ENCODE results near the gene GPC4. TPM values are rescaled to one million over a fixed set of nuclear protein-coding genes. Genes with fewer than 3 reads are reported as not detected.

Gene GPC4
- total RNA-seq, 4 donors from 2014 or later: 6.6 to 27.6 (median 11.1) TPM

GRCh38 chrX:133399411-133399810 lies 15.9 kb downstream of the GPC4 start:
- DNase-seq (ENCODE audit: low spot score) (no peak), ATAC-seq (ENCODE audit: low FRiP score) (no peak)
- TF ChIP-seq, protein P1, sequence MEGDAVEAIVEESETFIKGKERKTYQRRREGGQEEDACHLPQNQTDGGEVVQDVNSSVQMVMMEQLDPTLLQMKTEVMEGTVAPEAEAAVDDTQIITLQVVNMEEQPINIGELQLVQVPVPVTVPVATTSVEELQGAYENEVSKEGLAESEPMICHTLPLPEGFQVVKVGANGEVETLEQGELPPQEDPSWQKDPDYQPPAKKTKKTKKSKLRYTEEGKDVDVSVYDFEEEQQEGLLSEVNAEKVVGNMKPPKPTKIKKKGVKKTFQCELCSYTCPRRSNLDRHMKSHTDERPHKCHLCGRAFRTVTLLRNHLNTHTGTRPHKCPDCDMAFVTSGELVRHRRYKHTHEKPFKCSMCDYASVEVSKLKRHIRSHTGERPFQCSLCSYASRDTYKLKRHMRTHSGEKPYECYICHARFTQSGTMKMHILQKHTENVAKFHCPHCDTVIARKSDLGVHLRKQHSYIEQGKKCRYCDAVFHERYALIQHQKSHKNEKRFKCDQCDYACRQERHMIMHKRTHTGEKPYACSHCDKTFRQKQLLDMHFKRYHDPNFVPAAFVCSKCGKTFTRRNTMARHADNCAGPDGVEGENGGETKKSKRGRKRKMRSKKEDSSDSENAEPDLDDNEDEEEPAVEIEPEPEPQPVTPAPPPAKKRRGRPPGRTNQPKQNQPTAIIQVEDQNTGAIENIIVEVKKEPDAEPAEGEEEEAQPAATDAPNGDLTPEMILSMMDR (IDR thresholded peaks at IDR 0.05): no peak

- DNase-seq (ENCODE audit: low spot score): no peak
- TF ChIP-seq, protein P1 (IDR thresholded peaks at IDR 0.05): no peak
- ATAC-seq (ENCODE audit: low FRiP score): no peak
Observed at GRCh38 chrX:133394765-133395164, 20.5 kb downstream of the GPC4 start.

- TF ChIP-seq, protein P1 (IDR thresholded peaks at IDR 0.05): no peak
- ATAC-seq (ENCODE audit: low FRiP score): no peak
- no peak for DNase-seq (ENCODE audit: low spot score)
Observed at GRCh38 chrX:133392671-133393070, 22.6 kb downstream of the GPC4 start.

DNA sequence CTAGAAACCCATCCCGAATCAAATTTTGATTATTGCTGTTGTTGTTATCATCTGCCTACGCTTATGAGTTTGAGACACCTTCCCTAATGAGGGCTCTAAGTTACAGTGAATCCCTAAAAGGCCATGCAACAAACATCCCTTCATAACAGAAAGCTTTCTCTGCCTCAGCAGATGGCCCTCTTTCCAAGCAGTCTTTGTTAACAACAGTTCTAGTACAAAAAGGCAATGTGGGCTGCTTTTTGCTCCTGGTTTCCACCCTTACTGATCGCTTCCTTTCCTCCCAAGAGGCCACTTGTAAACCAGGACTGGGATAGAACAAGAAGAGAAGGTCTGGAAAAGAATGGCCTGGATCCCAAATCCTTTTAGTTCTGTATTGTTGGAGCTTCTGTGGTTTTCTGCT lies 24.2 kb downstream of the GPC4 start:
- TF ChIP-seq, protein P1 (IDR thresholded peaks at IDR 0.05): no peak
- ATAC-seq (ENCODE audit: low FRiP score): no peak
- DNase-seq (ENCODE audit: low spot score): no peak

GRCh38 chrX:133390676-133391075 lies 24.6 kb downstream of the GPC4 start:
- TF ChIP-seq, protein P1 (IDR thresholded peaks at IDR 0.05): no peak
- DNase-seq (ENCODE audit: low spot score): no peak
- ATAC-seq (ENCODE audit: low FRiP score): no peak

DNA sequence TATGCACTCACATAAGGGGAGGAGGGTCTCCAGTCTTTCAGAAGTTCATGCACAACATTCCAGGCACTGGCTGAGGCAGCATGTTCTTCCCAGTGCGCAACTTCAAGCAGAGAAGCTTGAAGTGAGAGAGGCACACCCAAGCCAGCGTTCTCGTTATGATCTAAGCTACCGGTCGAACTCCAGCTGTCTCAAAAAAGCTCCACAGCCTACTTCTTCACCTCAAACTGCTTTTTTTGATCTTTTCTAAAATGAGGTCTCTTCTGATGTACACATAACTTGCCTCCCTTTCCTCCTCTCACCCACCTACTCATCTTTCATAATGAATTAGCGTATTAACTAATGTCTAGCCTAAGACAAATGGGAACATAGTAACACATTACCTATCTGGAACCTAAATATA lies 25.3 kb downstream of the GPC4 start:
- no peak for ATAC-seq (ENCODE audit: low FRiP score)
- TF ChIP-seq, protein P1 (IDR thresholded peaks at IDR 0.05): no peak
- DNase-seq (ENCODE audit: low spot score): no peak

DNA sequence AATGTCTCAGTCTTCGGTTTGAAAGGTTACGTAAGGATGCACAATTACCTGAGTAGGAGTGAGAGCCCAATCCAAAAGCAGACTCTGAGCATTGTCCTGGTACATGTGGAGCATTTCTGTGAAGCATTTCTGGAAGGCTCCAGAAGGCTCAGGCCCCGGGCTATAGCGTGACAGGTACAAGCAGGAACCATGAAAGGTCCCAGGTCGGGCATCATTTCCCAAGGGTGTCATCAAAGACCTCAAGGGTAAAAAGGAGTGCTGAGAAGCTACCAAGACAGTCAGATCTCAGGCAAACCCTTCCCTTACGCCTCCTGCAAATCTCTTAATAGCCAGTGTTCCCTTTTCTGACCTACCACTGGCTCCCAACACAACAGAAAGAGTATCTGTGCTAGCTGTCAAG lies 30.8 kb downstream of the GPC4 start:
- TF ChIP-seq, protein P1 (IDR thresholded peaks at IDR 0.05): no peak
- no peak for DNase-seq (ENCODE audit: low spot score)
- no peak for ATAC-seq (ENCODE audit: low FRiP score)

Measured in omental fat pad (tissue), 4 donors.